Activated T-helper 1 cell treated with anti-CD3 and anti-CD28 coated beads, Interleukin-12 subunit alpha, Interleukin-12 subunit beta, Interleukin-2, Interleukin-4 antibody, amounts not matched to agents 30 ng/mL and 10 ng/mL and 1 ng/mL, durations not matched to agents 14 hours and 24 hours and 36 hours (primary cell): ENCODE measurements around the gene GCHFR. TPM values are rescaled to one million over a fixed set of nuclear protein-coding genes. Genes with fewer than 3 reads are reported as not detected.

ENCODE experiments used
- DNase-seq: peaks from one replicate; pipeline ENCODE4 v3.0.0; 2021; ENCODE audit warnings: low spot score
- H3K27ac Mint-ChIP-seq: one replicate; pipeline ENCODE4 v1.8.0; 2021; ENCODE audit warnings: mild to moderate bottlenecking, mixed read lengths
- H3K27me3 Mint-ChIP-seq: one replicate; pipeline ENCODE4 v1.8.0; 2022; ENCODE audit warnings: mild to moderate bottlenecking, moderate library complexity, mixed read lengths; ENCODE audit not compliant: insufficient read depth
- H3K36me3 Mint-ChIP-seq: one replicate; pipeline ENCODE4 v1.8.0; 2021; ENCODE audit warnings: low read depth, mixed read lengths
- H3K4me1 Mint-ChIP-seq: one replicate; pipeline ENCODE4 v1.8.0; 2021; ENCODE audit warnings: low read depth, mixed read lengths
- H3K4me3 Mint-ChIP-seq: one replicate; pipeline ENCODE4 v1.8.0; 2021; ENCODE audit warnings: mild to moderate bottlenecking, moderate library complexity, mixed read lengths
- H3K9me3 Mint-ChIP-seq: one replicate; pipeline ENCODE4 v1.8.0; 2021; ENCODE audit warnings: mixed read lengths
- intact Hi-C: fragments of 100-400 bp; cut with micrococcal nuclease; formaldehyde crosslinking; loops from one replicate; pipeline ENCODE4 v1.15.1; 2024
- total RNA-seq: library from RNA; stranded (reverse); gene quantifications from 2 replicates; pipeline ENCODE4 v1.2.3, GENCODE V29; 2022

The GCHFR gene
- total RNA-seq, 1 donor from 2014 or later = 35.7 TPM

DNA sequence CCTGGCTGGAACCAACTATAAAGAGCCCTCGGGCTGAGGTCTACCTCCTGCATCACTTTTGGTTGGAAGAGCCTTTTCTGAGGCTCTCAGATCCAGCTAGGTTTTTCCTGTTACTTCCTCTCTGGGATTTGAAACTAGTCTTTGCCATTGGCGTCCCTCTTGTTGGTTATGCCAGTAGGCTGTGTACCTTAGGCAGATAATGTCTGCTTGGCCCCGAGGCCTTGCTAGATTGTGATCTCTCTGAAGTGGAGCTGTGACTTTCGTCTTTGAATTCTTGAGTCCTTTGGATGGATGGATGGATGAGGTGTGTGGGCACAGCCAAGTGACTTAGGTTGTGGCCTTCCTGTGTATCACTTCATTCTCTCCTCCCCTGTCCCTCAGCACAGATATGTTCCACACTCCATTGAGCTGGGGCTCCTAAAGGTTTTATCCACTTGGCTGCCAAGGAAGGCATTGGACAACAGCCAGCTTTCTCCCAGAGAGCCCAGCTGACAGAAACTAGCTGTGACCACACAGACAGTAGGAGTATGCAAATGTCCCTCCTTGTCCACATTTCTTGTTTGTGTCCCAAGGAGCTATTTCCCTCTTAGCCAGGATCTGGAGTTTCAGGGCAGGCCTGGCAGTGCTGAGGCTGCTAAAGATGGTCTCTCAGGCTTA is 51.3 kb downstream of the GCHFR start:
- Mint-ChIP-seq H3K27ac (no peak overlapping the region), H3K9me3 (no peaks in the 10 kb centered on the region), H3K4me3 (no peak overlapping the region), H3K4me1 (no peaks in the 10 kb centered on the region), H3K36me3 (peaks cover 26% of the 10 kb centered on the region), H3K27me3 (no peaks in the 10 kb centered on the region)
- intact Hi-C loops = no loop called here
- no peak for DNase-seq

Other genes starting within 250 kb of the GCHFR start
- 28.4 and 36.9 TPM in 2 replicates for gene CCDC32, start 199.0 kb upstream of the GCHFR start, total RNA-seq
- 19.5 and 22.6 TPM in 2 replicates for gene RPUSD2, start 194.8 kb upstream of the GCHFR start, total RNA-seq
- 21.6 and 22.4 TPM in 2 replicates for gene KNL1, start 169.8 kb upstream of the GCHFR start, total RNA-seq
- gene RAD51, start 68.9 kb upstream of the GCHFR start, total RNA-seq = 62.0 and 62.4 TPM in 2 replicates
- 39.0 and 42.2 TPM in 2 replicates for gene RMDN3, start 8.8 kb upstream of the GCHFR start, total RNA-seq
- 0.36 and 0.37 TPM in 2 replicates for gene C15orf62, start 5.9 kb downstream of the GCHFR start, total RNA-seq
- gene ZFYVE19, start 43.0 kb downstream of the GCHFR start, total RNA-seq = 36.2 and 38.6 TPM in 2 replicates
- gene DNAJC17, start 43.4 kb downstream of the GCHFR start, total RNA-seq = 52.5 and 54.1 TPM in 2 replicates
- not detected in 2 replicates for gene PPP1R14D, start 64.6 kb downstream of the GCHFR start, total RNA-seq
- gene SPINT1, start 80.0 kb downstream of the GCHFR start, total RNA-seq = 11.0 and 12.4 TPM in 2 replicates
- 1.3 and 1.6 TPM in 2 replicates for gene RHOV, start 110.2 kb downstream of the GCHFR start, total RNA-seq
- 15.0 and 16.7 TPM in 2 replicates for gene VPS18, start 130.4 kb downstream of the GCHFR start, total RNA-seq
- 0.29 and 0.36 TPM in 2 replicates for gene DLL4, start 165.3 kb downstream of the GCHFR start, total RNA-seq
- 11.7 and 12.4 TPM in 2 replicates for gene CHAC1, start 189.4 kb downstream of the GCHFR start, total RNA-seq